Right lung (tissue), 5 donors: Measurements from ENCODE around the gene SREBF1. TPM values are rescaled to one million over a fixed set of nuclear protein-coding genes. Genes with fewer than 3 reads are reported as not detected.

Experiments
- DNase-seq, 2 donors: peaks; one replicate each; pipeline ENCODE4 v3.0.0-alpha.2; 2013
- polyA plus RNA-seq, 5 donors: library from polyadenylated mRNA; unstranded; fragments of 120-200 nt; gene quantifications; one replicate each; pipeline versions ENCODE4 v1.2.1 to v1.2.3, GENCODE V29; 2013; ENCODE audit warnings: inconsistent platforms in 1 of 5, low replicate concordance in 1 of 5; ENCODE audit not compliant: insufficient read length in 5 of 5, insufficient read depth in 1 of 5

Gene SREBF1
- polyA plus RNA-seq, 5 donors = 26.9 to 59.0 (median 32.6) TPM

DNA sequence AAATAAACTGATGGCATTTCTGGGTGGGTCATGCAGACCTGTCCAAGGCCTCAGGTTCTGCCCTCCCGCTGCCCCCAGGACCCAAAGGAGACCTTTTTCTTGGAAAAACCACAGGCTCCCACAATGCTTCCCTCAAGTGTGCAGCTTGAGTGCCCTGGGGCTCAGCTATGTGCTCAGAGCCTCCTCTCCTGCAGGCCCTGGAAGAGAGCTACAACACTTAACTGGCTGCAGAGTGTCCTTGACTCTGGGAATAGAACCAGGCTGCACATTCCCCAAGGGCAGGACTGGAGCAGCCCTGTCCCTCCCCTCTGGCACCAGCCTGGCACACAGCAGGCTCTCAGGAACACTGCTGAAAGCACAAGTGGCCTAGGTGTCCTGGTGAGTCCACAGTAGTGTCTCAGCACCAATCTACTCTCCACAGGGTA is 4.8 kb upstream of the SREBF1 start:
- peak in 1 of 2 donors; percentile 62 for DNase-seq

DNA sequence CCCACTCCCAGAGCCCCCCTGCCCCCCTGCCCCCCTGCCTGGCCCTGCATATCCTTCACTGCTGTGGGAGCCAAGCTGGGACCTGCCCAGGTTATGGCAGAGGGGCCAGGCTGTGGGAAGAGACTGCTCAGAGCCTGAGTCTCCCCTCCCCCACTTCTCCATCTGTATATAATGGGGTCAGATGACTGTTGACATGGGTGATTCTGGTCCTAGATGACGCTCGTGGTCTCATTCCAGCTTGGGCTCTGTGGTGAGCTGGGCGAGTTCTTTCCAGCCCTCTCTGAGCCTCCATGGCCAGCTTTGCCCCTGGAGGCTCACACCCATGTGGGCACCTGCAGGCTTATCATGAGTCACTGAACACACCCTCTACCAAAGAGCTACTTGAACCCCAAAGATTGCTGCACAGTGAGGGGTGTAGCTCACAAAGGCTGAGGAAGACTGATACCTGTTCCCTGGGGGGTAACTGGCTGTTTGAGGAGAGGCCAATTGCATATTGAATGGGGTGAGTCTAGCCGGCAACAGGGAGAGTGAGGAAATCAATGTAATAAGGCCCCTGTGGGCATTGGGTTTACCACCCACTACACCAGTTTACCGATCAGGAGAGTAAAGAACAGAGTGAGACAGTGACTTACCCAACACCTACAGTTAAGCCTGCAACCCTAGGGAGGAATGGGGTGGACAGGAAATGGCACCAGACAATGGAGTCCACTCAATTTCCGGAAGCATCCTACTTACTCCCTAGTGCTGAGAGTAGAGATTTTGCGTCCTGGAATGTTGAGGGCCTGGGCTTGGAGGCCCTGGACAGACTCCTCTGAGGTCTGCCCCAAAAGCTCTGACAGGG is 4.2 kb upstream of the SREBF1 start:
- no peak for DNase-seq

DNA sequence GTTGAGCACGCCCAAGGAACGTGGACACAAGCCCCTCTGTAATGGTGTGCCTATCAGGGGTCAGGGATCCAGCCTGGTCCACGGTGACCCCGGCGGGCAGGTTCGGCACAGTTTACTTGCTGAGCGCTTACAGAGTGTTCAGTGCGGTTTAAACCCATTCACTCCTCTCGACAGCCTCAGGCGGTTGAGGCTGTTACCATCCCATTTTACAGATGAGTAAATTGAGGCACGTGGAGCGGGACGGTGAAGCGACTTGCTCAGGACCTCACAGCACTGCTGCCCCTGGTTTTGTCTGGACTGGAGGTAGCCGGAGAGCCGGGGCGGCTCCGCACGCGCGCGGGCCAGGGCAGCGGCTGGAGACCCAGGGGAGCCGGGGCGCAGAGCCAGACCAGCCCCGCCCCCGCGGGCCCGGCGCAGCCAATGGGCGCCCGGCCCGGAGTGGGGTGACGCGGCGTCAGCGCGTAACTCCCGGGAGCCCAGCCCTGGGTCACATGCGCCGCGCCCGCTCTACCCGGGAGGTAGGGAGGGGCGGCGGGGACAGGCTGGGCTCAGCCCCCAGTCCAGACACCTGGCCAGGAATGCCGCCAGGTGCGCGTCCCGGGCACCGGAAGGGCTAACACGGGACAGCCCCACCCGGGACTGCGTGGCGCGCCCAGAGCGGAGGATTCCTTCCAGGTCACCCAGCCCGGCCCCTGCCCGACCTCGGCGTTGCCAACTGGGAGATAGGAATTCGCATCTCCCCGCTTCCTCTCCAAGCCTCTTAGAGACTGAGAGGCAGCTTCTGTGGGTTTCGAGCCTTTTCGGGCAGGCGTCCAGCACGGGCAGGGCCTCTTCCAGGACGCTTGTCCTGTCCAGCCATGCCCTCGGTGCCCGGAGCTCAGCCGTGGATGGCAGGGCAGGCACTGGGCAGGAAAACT is 3.3 kb upstream of the SREBF1 start:
- peak; percentile 89 for DNase-seq

DNA sequence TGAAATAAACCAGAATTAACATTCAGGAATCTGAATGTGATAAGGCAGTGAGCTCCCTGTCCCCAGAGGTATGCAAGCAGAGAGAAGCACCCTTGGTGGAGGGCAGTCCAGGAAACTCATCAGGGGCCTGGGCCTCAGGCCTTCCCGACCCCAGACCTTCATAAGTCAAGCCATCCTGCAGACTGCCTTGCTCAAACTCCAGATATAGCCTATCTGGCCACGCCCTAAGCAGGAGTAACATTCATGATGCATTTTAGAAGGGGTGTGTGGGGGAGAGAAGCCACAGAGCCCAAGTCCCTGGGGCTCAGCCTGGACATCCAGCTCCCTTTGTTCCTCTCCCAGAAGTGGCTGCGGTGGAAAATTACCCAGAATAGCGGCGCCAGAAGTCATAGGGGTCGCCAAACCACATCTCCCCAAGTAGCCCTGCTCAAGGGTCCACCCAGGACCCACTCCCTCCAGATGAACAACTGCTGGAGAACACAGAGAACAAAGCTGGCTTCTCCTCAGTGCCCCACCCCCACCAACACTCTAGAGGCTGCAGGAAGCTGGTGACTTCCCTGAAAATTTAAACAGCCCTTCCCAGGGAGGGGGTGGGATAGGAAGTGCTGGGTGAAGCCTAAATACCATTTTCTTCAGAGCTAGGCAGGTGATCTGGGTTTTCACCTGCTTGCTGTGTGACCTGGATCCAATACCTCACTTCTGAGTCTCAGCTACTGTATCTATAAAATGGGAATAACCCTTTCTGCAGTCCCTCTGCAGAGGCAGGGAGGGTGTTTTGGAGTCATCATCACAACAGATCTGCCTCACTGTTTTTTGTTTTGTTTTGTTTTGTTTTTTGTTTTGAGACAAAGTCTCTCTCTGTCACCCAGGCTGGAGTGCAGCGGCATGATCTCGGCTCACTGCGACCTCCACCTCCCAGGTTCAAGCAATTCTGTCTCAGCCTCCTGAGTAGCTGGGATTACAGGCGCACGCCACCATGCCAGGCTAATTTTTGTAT is 1.5 kb upstream of the SREBF1 start:
- DNase-seq = no peak

DNA sequence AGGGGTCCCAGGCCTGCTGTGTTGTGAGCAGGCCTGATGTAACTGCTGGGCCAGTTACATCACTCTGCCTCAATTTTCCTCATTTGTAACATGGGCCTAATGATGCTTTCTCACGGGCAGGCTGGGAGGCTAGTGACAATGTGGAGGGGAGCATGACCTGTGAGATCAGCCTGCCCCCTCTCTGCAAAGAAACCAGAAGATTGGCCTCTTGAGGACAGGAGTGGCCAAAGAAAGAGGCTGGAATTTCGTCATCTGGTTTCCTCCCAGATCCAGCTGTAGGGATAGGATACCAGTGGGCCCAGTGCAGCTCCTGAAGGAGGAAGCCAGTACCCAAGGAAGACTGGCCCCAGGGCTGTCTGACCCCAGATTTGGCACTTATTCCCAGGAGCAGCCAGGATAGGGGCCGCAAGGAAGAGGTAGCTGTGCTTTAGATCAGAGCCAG is 615 bp upstream of the SREBF1 start:
- no peak for DNase-seq

DNA sequence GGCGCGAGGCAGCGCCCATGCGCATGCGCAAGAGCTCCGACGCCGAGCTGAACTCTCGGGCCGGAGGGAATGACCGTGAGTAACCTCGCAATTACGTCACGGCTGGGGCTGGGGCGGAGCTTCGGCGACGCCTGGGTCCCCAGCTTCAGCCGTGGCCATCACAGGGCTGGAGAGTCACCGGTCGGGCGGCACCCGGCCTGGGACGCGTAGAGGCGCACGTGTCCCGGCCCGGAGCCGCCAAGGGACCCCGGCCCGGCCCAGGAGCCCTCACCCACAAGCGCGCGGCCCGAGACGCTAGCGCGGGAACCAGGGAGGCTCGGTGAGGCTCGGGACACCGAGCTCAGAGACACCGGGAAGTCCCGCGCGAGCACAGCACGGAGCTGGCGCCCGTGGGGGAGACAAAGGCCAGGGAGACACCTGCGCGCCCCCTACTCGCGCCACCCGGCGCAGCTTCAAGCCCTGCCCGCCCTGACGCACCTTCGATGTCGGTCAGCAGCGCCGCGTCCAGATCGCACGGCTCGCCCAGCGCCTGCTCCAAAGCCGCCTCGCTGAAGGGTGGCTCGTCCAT is 452 bp downstream of the SREBF1 start:
- DNase-seq = peak; percentile 98

DNA sequence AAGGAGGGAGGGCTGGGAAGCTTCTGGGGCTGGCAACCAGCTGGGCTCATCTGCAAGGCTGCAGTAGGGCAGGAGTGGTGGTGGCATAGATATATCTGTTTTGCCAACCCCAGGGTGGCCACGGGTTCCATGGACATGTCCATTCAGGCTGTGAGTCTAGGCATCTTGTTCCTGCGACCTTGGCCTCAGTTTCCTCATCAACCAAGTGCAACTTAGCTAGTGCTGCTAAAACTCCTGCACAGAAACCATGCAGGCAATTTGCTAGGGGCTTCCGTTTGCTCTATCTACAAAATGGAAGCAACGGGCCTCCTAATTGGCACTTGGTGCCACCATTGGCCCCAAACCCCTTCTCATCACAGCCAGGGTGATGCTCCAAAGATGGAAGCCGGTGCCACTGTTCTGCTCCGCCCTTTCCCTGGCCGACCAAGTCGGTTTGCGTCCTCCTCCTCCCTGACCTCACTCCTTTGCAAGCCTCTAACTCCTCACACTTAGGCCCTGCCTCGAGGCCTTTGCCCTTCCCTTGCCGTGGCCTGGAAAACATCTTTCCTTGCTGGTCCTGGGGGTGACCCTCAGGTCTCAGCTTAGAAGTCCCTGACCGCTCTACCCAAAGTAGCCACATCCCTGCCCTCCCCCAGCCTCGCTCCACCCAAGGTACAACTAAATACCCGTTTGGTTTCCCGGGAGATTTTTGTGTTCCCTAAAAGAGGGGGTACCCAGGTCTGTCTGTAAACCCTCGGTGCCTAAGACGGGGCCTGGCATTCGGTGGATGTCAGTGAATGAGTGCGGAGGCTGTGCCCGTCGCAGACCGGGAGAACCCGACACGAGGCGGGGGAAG is 1.2 kb downstream of the SREBF1 start:
- no peak for DNase-seq

DNA sequence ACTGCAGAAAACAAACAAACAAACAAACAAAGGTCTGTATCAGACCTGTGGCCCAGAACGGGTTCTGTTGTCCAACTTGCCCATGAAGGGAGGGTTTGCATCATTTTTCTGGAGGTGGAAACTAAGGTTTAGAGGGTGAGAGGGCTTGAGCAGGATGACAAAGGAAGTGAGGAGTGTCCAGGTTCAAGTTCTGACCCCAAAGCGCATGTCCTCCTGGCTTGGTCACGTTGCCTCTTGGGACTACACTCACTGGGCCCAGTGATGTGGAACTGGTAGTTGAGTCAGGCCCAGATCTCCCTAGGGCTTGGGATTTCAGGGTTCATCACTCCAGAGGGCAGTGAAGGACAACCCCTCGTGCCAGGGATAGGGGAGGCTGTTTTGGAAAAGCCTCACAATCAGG is 1.8 kb downstream of the SREBF1 start:
- no peak for DNase-seq

DNA sequence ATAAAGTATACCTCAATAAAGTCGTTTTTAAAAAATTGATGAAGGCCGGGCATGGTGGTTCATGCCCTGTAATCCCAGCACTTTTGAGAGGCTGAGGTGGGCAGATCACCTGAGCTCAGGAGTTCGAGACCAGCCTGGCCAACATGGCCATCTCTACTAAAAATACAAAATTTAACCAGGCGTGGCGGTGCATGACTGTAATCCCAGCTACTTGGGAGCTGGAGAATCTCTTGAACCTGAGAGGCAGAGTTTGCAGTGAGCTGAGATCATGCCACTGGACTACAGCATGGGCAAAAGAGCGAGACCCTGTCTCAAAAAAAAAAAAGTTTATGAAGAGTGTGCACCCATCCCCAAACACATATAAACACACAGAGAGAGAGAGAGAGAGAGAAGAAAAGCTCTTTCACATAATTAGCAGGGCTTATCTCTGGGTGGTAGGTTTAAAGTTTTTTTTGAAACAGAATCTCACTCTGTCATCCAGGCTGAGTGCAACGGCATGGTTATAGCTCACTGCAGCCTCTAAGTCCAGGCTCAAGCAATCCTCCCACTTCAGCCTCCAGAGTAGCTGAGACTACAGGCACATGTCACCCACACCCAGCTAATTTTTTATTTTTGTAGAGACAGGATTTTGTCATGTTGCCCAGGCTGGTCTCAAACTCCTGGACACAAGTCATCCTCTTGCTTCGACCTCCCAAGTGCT is 3.0 kb downstream of the SREBF1 start:
- no peak for DNase-seq

DNA sequence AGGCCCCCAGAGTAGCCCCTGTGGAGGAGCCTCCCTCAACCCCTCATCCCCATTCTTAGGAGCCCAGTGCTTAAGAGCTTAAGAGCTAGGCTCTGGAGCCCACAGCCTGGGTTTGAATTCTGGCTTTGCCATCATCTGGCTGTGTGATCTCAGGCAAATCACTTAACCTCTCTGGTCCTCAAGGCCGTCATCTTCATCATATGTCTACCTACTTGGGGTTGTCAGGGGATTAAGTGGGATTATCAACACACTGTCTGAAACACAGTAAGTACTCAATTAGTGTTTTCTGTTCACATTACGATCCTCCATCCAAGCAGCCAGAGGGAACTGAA is 4.8 kb downstream of the SREBF1 start:
- no peak for DNase-seq

DNA sequence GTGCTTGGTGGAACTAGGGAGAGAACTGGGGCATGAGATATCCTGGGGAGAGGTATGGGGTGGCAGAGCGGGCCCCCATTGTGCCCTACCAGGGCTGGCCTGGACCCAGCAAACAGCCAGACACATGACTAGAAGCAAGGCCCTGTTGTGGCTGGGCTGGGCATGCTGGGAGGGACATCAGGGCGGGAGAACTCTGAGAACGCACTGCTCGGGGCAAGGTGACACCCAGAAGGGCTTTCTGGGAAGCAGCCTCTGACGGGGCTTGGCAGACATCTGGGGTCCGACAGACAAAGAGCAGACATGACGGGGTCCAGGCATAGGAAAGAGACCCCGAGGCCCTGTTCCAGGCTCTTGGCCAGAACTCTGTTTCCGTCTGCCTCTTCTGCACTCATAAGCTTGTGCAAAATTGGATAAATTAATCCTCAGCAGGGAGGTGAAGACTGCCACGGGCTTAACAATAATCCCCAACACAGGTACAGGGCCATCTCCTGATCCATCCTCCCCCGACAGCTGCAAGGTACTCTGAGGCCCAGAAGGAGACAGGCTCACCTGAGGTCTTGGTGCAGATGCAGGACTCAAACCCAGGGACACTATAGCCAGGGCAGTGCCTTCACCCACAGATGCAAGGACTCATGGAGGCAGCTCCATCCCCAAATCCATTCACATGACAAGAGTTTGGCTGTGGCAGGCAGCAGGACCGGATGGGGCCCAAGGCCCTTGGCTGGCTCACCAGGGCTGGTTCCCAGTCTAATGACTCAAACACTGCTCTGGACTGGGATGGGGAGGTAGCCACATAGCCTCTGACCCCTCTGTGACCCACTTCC is 5.4 kb downstream of the SREBF1 start:
- DNase-seq = peak in 1 of 2 donors; percentile 59

DNA sequence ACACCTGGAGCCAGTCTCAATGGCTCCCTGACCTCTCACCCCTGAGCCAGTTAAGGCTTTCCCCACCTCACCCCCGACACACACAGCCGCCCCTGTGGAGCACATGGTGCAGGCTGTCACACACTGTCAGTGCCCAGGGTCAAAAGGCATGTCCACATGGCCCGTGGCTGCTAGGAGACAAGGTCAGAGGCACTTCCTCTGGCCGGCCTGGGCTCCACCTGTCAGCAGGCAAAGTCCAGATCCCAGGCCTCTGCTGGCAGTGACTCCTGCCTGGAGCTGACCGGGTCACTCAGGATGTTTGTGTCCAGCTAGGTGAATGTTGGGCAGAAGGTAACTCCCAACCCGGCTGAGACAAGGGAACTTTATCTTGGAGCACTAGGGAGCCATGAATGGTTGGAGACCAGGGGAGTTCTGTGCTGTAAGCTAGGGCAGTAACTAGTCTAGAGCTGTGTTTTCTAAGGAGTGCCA is 6.0 kb downstream of the SREBF1 start:
- DNase-seq = no peak

DNA sequence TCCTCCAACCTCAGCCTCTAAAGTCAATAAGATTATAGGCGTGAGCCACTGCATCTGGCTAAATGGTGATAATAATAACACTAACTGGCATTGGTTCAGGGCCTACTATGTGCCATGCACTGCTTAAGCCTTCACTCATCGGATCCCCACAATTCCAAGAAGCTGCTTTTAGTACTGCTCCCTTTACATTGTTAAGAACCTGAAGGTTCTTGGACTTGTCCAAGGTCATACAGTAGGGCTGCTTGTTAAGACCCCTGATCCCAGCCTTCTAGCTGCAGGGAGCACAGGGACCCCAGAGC is 6.6 kb downstream of the SREBF1 start:
- no peak for DNase-seq

DNA sequence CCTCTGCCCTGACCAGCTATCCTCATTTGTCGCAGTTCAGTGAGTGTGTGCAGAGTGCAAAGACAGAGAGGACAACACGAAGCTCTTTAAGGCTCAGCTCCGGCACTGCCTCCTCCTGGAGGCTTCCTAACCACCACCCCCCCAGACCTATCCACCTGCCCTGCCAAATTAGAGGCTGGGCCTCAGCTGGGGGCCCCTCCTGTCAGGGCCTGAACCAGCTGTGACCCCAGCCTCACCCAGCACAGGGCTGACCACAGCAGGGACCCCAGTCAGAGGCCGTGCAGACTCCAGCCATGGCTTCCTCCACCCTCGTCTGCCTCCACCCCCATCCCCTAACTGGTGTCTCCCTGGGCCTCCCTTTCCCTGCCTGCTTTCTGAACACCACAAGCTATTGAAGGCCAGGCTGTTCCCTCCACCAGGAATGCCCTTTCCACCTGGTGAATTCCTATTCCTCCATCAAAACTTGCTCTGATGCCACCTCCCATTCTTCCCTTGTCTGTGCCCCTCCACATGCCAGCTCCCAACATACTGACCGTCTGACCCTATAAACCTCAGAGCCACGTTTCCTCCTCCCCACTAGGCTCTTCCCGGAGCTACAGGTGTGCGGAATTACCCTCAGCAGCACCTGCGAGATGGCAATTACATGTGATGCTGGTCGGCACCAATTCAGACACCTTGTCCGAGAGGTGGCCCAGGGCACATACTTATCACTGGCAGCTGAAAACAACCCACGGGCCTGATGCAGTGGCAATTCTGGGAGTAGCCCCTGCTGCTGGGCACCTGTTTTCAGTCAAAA is 8.8 kb downstream of the SREBF1 start:
- no peak for DNase-seq

DNA sequence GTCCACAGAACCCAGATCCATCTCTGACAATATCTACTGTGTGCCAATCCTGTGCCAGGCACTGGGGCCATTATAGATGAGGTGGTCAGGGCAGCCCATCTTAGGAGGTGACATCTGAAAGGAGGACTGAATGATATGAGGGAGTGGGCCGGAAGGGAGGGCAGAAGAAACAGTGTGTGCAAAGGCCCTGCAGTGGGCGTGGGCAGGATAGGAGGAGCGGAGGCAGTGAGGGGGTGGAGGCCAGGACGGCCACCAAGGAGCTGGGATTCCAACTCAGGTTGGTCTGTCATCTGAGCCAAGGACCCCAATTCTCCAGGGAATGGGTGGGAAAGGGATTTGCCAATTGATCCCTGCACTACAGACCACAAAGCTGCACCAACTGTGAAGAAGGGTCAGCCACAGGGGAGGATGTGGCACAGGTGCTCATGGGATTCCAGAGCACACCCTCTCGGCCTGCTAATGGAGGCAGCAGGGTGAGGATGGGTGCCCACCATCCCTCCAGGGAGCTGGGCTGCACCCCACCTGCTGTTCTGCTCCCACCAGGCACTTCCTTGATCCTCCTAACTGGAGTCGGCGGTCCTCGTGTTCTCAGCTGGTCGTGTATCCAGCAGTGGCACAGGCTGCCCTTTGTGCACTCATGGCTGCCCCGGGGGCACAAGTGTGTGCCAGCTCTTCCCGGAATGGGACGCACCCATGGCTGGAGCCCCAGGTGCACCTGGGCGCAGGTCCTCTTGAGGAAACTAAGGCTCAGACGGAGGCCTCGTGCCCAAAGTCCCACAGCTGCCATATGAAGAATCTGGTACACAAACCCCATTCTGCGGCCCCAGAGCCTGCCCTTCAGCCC is 9.6 kb downstream of the SREBF1 start:
- no peak for DNase-seq

DNA sequence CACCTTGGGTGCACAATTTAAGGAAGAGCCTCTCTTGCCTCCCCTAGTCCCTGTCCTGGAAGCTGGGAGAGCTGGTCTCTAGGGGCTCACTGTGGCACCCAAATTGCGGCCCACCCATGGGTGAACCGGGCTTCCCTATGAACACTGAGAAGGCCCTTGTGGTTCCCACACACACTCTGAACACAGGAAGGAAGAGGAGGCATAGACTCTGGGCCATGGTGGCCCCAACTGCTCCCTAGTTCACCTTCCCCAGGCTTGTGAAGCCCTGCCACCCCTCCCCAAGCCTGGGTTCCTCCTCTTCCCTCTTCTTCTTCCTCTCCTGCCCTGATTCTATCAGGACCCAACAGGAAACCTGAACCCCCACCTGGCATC is 10.5 kb downstream of the SREBF1 start:
- DNase-seq = no peak
